GM23338 (cell line): ENCODE results near the gene PAPOLG. TPM values are rescaled to one million over a fixed set of nuclear protein-coding genes. Genes with fewer than 3 reads are reported as not detected.

Experiments used
- ATAC-seq: fragments of 200-7000 bp; cut with Tn5 transposase; 3 replicates; pipeline ENCODE4 v1.9.1; 2020
- DNase-seq: peaks from one replicate; pipeline ENCODE4 v3.0.0-alpha.2; 2015; ENCODE audit warnings: low spot score
- H2AFZ ChIP-seq: fragments of 200-600 bp; sonication (generic); 2 replicates; pipeline ENCODE4 v1.8.0; 2016; ENCODE audit warnings: antibody characterized with exemption, mild to moderate bottlenecking, moderate library complexity
- H3F3A ChIP-seq: fragments of 200-600 bp; sonication (generic); replicated peaks from 2 replicates; pipeline ENCODE4 v1.8.0; 2017; ENCODE audit warnings: antibody characterized with exemption, mixed run types, low read depth
- H3K27ac ChIP-seq: fragments of 200-600 bp; sonication (generic); 2 replicates; pipeline ENCODE4 v1.6.1; 2016; ENCODE audit warnings: low read depth
- H3K27me3 ChIP-seq: fragments of 200-600 bp; sonication (generic); 2 replicates; pipeline ENCODE4 v1.8.0; 2016; ENCODE audit warnings: mild to moderate bottlenecking, mixed run types, moderate library complexity; ENCODE audit not compliant: insufficient read depth
- H3K36me3 ChIP-seq: fragments of 200-600 bp; sonication (generic); 2 replicates; pipeline ENCODE4 v1.8.0; 2016; ENCODE audit warnings: mild to moderate bottlenecking; ENCODE audit not compliant: insufficient read depth
- H3K4me1 ChIP-seq: fragments of 200-600 bp; sonication (generic); 2 replicates; pipeline ENCODE4 v1.8.0; 2016; ENCODE audit warnings: mild to moderate bottlenecking, moderate library complexity; ENCODE audit not compliant: insufficient read depth
- H3K4me2 ChIP-seq: fragments of 200-600 bp; sonication (generic); 2 replicates; pipeline ENCODE4 v1.7.1; 2017; ENCODE audit warnings: mixed run types
- H3K4me3 ChIP-seq: fragments of 200-600 bp; sonication (generic); 2 replicates; pipeline ENCODE4 v1.6.1; 2016; ENCODE audit warnings: mixed run types
- H3K79me2 ChIP-seq: fragments of 200-600 bp; sonication (generic); replicated peaks from 2 replicates; pipeline ENCODE4 v1.8.0; 2017; ENCODE audit warnings: mild to moderate bottlenecking; ENCODE audit not compliant: insufficient read depth
- H3K9me2 ChIP-seq: fragments of 200-600 bp; sonication (generic); 2 replicates; pipeline ENCODE4 v1.8.0; 2017; ENCODE audit not compliant: insufficient read depth
- H4K20me1 ChIP-seq: fragments of 200-600 bp; sonication (generic); replicated peaks from 2 replicates; pipeline ENCODE4 v1.8.0; 2017; ENCODE audit warnings: mild to moderate bottlenecking; ENCODE audit not compliant: insufficient read depth
- H3K27ac Mint-ChIP-seq: 2 replicates; pipeline ENCODE4 v1.8.0; 2020; ENCODE audit warnings: inconsistent platforms, mild to moderate bottlenecking, moderate library complexity, mixed read lengths
- H3K27me3 Mint-ChIP-seq: 3 replicates; pipeline ENCODE4 v1.8.0; 2022; ENCODE audit warnings: low read depth, mild to moderate bottlenecking, moderate library complexity, mixed read lengths, inconsistent platforms; ENCODE audit not compliant: insufficient read depth, poor library complexity
- H3K36me3 Mint-ChIP-seq: 3 replicates; pipeline ENCODE4 v1.8.0; 2021; ENCODE audit warnings: low read depth, mild to moderate bottlenecking, inconsistent platforms, moderate library complexity, mixed read lengths
- H3K4me1 Mint-ChIP-seq: 3 replicates; pipeline ENCODE4 v1.8.0; 2020; ENCODE audit warnings: mild to moderate bottlenecking, inconsistent platforms, mixed read lengths
- H3K4me3 Mint-ChIP-seq: 3 replicates; pipeline ENCODE4 v1.8.0; 2021; ENCODE audit warnings: moderate library complexity, mild to moderate bottlenecking, inconsistent platforms, mixed read lengths
- H3K9me3 Mint-ChIP-seq: 3 replicates; pipeline ENCODE4 v1.8.0; 2020; ENCODE audit warnings: moderate library complexity, mild to moderate bottlenecking, inconsistent platforms, mixed read lengths
- CREB1 ChIP-seq: fragments of 250-450 bp; sonication (Bioruptor Pico); IDR thresholded peaks from 2 replicates; pipeline ENCODE4 v1.5.0; 2020; ENCODE audit warnings: low read depth, mild to moderate bottlenecking, moderate library complexity
- CTCF ChIP-seq, 2 experiments: fragments of 200-600 bp in 1 of 2; sonication (generic) in 1 of 2; conservative IDR thresholded peaks; 2 replicates each; pipeline versions ENCODE4 v1.5.1 to v1.6.1; 2016 to 2017; ENCODE audit warnings: antibody characterized with exemption in 2 of 2, low read depth in 2 of 2, mild to moderate bottlenecking in 2 of 2, moderate library complexity in 1 of 2
- EZH2phosphoT487 ChIP-seq: fragments of 200-600 bp; sonication (generic); IDR thresholded peaks from one replicate; pipeline ENCODE4 v1.8.1; 2018; ENCODE audit warnings: antibody characterized with exemption; ENCODE audit not compliant: unreplicated experiment
- JUNB ChIP-seq: IDR thresholded peaks from one replicate; pipeline ENCODE4 v1.6.1; 2016; ENCODE audit warnings: antibody characterized with exemption; ENCODE audit not compliant: unreplicated experiment
- NANOG ChIP-seq: IDR thresholded peaks from 2 replicates; pipeline ENCODE4 v1.6.1; 2016; ENCODE audit warnings: antibody characterized with exemption, borderline replicate concordance
- STAT1 ChIP-seq: IDR thresholded peaks from one replicate; pipeline ENCODE4 v1.6.1; 2016; ENCODE audit warnings: antibody characterized with exemption; ENCODE audit not compliant: unreplicated experiment
- ZNF114 ChIP-seq: fragments of 250-450 bp; sonication (Bioruptor Pico); IDR thresholded peaks from 2 replicates; pipeline ENCODE4 v1.5.0; 2020; ENCODE audit warnings: mild to moderate bottlenecking, moderate library complexity
- ZNF331 ChIP-seq: fragments of 250-450 bp; sonication (Bioruptor Pico); IDR thresholded peaks from 2 replicates; pipeline ENCODE4 v1.5.0; 2020; ENCODE audit warnings: low read depth, mild to moderate bottlenecking, moderate library complexity
- polyA plus RNA-seq: library from polyadenylated mRNA; unstranded; fragments of >200 nt; fragmentation: Nextera tagmentation; extraction: Ambion mirVana; gene quantifications from 2 replicates; pipeline ENCODE4 v1.2.1, GENCODE V29; 2016
- total RNA-seq: library from RNA; depleted of rRNA; stranded (reverse); fragments of >200 nt; shearing (Covaris generic); gene quantifications from 2 replicates; pipeline ENCODE4 v1.2.3, GENCODE V29; 2014
- TF ChIP-seq, protein P1 (sequence below): fragments of 250-450 bp; sonication (Bioruptor Pico); IDR thresholded peaks from 2 replicates; pipeline ENCODE4 v1.5.0; 2020; ENCODE audit warnings: mild to moderate bottlenecking, moderate library complexity
- TF ChIP-seq, protein P2 (sequence below): IDR thresholded peaks from 2 replicates; pipeline ENCODE4 v1.6.1; 2016; ENCODE audit warnings: antibody characterized with exemption
- TF ChIP-seq, protein P3 (sequence below): IDR thresholded peaks from one replicate; pipeline ENCODE4 v1.6.1; 2018; ENCODE audit warnings: antibody characterized with exemption; ENCODE audit not compliant: unreplicated experiment

Gene PAPOLG
- total and polyA plus RNA-seq, 2 experiments from 2014 or later = 13.8 to 31.2 TPM

DNA sequence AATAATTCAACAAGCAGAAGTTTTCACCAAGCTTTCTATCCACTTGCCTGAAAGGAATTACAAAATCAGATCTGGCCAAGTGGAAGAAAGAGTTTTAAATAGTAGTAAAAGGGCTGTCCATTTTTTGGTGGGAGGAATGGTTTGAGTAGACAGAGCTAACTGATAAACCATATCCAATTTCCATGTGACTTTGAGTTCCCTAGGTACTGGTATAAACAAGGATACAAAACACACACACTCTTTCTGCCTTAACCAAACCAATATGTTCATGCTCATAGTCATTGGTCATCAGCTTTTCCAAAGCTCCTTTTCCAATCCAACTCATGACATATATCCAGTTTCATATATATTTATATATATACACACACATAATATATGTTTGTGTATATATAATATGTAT is 75.9 kb downstream of the PAPOLG start (continued):
- TF ChIP-seq, protein P1, sequence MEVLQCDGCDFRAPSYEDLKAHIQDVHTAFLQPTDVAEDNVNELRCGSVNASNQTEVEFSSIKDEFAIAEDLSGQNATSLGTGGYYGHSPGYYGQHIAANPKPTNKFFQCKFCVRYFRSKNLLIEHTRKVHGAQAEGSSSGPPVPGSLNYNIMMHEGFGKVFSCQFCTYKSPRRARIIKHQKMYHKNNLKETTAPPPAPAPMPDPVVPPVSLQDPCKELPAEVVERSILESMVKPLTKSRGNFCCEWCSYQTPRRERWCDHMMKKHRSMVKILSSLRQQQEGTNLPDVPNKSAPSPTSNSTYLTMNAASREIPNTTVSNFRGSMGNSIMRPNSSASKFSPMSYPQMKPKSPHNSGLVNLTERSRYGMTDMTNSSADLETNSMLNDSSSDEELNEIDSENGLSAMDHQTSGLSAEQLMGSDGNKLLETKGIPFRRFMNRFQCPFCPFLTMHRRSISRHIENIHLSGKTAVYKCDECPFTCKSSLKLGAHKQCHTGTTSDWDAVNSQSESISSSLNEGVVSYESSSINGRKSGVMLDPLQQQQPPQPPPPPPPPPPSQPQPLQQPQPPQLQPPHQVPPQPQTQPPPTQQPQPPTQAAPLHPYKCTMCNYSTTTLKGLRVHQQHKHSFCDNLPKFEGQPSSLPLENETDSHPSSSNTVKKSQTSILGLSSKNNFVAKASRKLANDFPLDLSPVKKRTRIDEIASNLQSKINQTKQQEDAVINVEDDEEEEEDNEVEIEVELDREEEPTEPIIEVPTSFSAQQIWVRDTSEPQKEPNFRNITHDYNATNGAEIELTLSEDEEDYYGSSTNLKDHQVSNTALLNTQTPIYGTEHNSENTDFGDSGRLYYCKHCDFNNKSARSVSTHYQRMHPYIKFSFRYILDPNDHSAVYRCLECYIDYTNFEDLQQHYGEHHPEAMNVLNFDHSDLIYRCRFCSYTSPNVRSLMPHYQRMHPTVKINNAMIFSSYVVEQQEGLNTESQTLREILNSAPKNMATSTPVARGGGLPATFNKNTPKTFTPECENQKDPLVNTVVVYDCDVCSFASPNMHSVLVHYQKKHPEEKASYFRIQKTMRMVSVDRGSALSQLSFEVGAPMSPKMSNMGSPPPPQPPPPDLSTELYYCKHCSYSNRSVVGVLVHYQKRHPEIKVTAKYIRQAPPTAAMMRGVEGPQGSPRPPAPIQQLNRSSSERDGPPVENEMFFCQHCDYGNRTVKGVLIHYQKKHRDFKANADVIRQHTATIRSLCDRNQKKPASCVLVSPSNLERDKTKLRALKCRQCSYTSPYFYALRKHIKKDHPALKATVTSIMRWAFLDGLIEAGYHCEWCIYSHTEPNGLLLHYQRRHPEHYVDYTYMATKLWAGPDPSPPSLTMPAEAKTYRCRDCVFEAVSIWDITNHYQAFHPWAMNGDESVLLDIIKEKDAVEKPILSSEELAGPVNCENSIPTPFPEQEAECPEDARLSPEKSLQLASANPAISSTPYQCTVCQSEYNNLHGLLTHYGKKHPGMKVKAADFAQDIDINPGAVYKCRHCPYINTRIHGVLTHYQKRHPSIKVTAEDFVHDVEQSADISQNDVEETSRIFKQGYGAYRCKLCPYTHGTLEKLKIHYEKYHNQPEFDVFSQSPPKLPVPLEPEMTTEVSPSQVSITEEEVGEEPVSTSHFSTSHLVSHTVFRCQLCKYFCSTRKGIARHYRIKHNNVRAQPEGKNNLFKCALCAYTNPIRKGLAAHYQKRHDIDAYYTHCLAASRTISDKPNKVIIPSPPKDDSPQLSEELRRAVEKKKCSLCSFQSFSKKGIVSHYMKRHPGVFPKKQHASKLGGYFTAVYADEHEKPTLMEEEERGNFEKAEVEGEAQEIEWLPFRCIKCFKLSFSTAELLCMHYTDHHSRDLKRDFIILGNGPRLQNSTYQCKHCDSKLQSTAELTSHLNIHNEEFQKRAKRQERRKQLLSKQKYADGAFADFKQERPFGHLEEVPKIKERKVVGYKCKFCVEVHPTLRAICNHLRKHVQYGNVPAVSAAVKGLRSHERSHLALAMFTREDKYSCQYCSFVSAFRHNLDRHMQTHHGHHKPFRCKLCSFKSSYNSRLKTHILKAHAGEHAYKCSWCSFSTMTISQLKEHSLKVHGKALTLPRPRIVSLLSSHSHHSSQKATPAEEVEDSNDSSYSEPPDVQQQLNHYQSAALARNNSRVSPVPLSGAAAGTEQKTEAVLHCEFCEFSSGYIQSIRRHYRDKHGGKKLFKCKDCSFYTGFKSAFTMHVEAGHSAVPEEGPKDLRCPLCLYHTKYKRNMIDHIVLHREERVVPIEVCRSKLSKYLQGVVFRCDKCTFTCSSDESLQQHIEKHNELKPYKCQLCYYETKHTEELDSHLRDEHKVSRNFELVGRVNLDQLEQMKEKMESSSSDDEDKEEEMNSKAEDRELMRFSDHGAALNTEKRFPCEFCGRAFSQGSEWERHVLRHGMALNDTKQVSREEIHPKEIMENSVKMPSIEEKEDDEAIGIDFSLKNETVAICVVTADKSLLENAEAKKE (CRISPR knock-in tag) = no peak
- TF ChIP-seq ZNF331 (CRISPR knock-in tag) = no peak
- no peak for TF ChIP-seq EZH2phosphoT487
- TF ChIP-seq, protein P2, sequence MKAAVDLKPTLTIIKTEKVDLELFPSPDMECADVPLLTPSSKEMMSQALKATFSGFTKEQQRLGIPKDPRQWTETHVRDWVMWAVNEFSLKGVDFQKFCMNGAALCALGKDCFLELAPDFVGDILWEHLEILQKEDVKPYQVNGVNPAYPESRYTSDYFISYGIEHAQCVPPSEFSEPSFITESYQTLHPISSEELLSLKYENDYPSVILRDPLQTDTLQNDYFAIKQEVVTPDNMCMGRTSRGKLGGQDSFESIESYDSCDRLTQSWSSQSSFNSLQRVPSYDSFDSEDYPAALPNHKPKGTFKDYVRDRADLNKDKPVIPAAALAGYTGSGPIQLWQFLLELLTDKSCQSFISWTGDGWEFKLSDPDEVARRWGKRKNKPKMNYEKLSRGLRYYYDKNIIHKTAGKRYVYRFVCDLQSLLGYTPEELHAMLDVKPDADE = no peak
- no peak for TF ChIP-seq CTCF (conservative IDR thresholded peaks at IDR 0.05; ENCODE audit: low read depth in 2 of 2)
- no peak for TF ChIP-seq STAT1
- TF ChIP-seq ZNF114 (CRISPR knock-in tag) = no peak

DNA sequence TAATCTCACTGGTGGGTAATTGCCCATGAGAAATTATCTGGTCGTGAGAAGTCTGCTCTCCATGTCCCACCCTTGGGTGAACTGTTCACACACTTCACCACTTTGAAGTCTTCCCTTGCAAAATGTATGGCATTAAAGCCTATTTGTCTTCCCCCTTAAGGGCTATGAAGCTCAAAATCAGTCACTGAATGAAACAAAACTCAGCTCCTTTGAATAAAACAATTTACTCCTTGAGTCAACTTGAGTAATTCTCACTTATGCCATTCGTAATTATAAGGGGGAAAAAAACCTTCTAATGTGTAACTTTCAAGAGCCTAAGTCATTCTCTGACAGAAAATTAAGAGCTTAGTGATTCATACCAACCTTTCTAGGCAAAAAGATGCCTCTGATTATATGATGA is 76.6 kb downstream of the PAPOLG start:
- Mint-ChIP-seq H3K9me3 (no peaks in the 10 kb centered on the region), H3K4me3 (no peak overlapping the region), H3K27ac (no peak overlapping the region), H3K27me3 (peaks cover 17% of the 10 kb centered on the region), H3K4me1 (peaks cover 8% of the 10 kb centered on the region), H3K36me3 (no peaks in the 10 kb centered on the region)
- Histone ChIP-seq H3K27me3 (peaks cover 28% of the 10 kb centered on the region), H3K27ac (no peak overlapping the region), H3K4me1 (no peaks in the 10 kb centered on the region), H3K4me3 (no peak overlapping the region), H2AFZ (no peak overlapping the region), H3K4me2 (no peak overlapping the region), H3F3A (no peaks in the 10 kb centered on the region), H3K36me3 (no peaks in the 10 kb centered on the region), H3K79me2 (no peaks in the 10 kb centered on the region), H3K9me2 (peaks cover 5% of the 10 kb centered on the region; the same call in 1 of the 2 replicates), H4K20me1 (no peaks in the 10 kb centered on the region)
- ATAC-seq (no peak), DNase-seq (no peak)
- TF ChIP-seq, protein P2 = no peak
- TF ChIP-seq CREB1 (CRISPR knock-in tag) = no peak
- no peak for TF ChIP-seq JUNB
- no peak for TF ChIP-seq ZNF114 (CRISPR knock-in tag)
- TF ChIP-seq EZH2phosphoT487 = no peak
- no peak for TF ChIP-seq STAT1
- TF ChIP-seq, protein P3, sequence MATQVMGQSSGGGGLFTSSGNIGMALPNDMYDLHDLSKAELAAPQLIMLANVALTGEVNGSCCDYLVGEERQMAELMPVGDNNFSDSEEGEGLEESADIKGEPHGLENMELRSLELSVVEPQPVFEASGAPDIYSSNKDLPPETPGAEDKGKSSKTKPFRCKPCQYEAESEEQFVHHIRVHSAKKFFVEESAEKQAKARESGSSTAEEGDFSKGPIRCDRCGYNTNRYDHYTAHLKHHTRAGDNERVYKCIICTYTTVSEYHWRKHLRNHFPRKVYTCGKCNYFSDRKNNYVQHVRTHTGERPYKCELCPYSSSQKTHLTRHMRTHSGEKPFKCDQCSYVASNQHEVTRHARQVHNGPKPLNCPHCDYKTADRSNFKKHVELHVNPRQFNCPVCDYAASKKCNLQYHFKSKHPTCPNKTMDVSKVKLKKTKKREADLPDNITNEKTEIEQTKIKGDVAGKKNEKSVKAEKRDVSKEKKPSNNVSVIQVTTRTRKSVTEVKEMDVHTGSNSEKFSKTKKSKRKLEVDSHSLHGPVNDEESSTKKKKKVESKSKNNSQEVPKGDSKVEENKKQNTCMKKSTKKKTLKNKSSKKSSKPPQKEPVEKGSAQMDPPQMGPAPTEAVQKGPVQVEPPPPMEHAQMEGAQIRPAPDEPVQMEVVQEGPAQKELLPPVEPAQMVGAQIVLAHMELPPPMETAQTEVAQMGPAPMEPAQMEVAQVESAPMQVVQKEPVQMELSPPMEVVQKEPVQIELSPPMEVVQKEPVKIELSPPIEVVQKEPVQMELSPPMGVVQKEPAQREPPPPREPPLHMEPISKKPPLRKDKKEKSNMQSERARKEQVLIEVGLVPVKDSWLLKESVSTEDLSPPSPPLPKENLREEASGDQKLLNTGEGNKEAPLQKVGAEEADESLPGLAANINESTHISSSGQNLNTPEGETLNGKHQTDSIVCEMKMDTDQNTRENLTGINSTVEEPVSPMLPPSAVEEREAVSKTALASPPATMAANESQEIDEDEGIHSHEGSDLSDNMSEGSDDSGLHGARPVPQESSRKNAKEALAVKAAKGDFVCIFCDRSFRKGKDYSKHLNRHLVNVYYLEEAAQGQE = no peak
- no peak for TF ChIP-seq ZNF331 (CRISPR knock-in tag)
- no peak for TF ChIP-seq NANOG
